ENCODE data around the gene TTC12.

GRCh38 chr11:113363406-113363805 is 49.0 kb downstream of the TTC12 start:
- TF ChIP-seq CTCF (IDR thresholded peaks at IDR 0.05) (no peak), POLR2A (IDR thresholded peaks at IDR 0.05) (no peak)

Measured in adrenal gland (tissue), 5 donors.